HepG2 (cell line): Measurements from ENCODE around the gene KIAA0232. TPM values are rescaled to one million over a fixed set of nuclear protein-coding genes. Genes with fewer than 3 reads are reported as not detected.

Experiments used
- ARID5B ChIP-seq: IDR thresholded peaks from 2 replicates; pipeline ENCODE4 v1.4.0; 2020; ENCODE audit warnings: mild to moderate bottlenecking, missing genetic modification reagents
- ASH2L ChIP-seq: fragments of 300-600, 200-600 bp; sonication (generic); IDR thresholded peaks from 2 replicates; pipeline ENCODE4 v1.7.0; 2017; ENCODE audit warnings: low read depth, mild to moderate bottlenecking, moderate library complexity, mixed read lengths, low read length; ENCODE audit not compliant: insufficient read length
- CREM ChIP-seq, 2 experiments: sonication (generic) in 1 of 2; formaldehyde crosslinking in 1 of 2; IDR thresholded peaks; 2 replicates each; pipeline versions ENCODE4 v1.4.0 to v1.6.1; 2016 to 2020; ENCODE audit warnings: antibody characterized with exemption in 1 of 2, mild to moderate bottlenecking in 1 of 2, missing genetic modification reagents in 1 of 2
- EP300 ChIP-seq, 3 experiments: sonication (generic) in 1 of 3; formaldehyde crosslinking in 1 of 3; IDR thresholded peaks; 2 replicates each; pipeline versions ENCODE4 v1.5.1 to v1.6.1; 2011 to 2020; ENCODE audit warnings: low read depth in 2 of 3, low read length in 2 of 3, borderline replicate concordance in 1 of 3, improper control_type of control experiment in 1 of 3, mild to moderate bottlenecking in 1 of 3, missing genetic modification reagents in 1 of 3, moderate library complexity in 1 of 3
- GABPB1 ChIP-seq: IDR thresholded peaks from 2 replicates; pipeline ENCODE4 v1.6.1; 2016; ENCODE audit warnings: mild to moderate bottlenecking, missing genetic modification reagents, moderate library complexity, missing compliant biosample characterization
- HMG20A ChIP-seq: IDR thresholded peaks from 2 replicates; pipeline ENCODE4 v1.6.1; 2016; ENCODE audit warnings: borderline replicate concordance
- MED1 ChIP-seq: sonication (generic); formaldehyde crosslinking; IDR thresholded peaks from 2 replicates; pipeline ENCODE4 v1.4.0; 2020; ENCODE audit warnings: missing genetic modification reagents
- MYC ChIP-seq: sonication (generic); formaldehyde crosslinking; IDR thresholded peaks from 2 replicates; pipeline ENCODE4 v1.9.0; 2021; ENCODE audit warnings: missing genetic modification reagents, borderline replicate concordance
- NR2F1 ChIP-seq, 2 experiments: fragments of 450-650 bp in 1 of 2; formaldehyde crosslinking in 1 of 2; IDR thresholded peaks; 2 replicates each; pipeline versions ENCODE4 v1.5.0 to v1.6.1; 2016 to 2020; ENCODE audit warnings: mild to moderate bottlenecking in 1 of 2, missing compliant biosample characterization in 1 of 2, missing genetic modification reagents in 1 of 2, moderate library complexity in 1 of 2
- PPARG ChIP-seq: conservative IDR thresholded peaks from 2 replicates; pipeline ENCODE4 v1.6.1; 2016; ENCODE audit warnings: missing biosample characterization, missing genetic modification reagents
- TP53 ChIP-seq: sonication (generic); formaldehyde crosslinking; conservative IDR thresholded peaks from 2 replicates; pipeline ENCODE4 v1.4.0; 2020; ENCODE audit warnings: missing genetic modification reagents
- ZC3H4 ChIP-seq: sonication (generic); formaldehyde crosslinking; IDR thresholded peaks from 2 replicates; pipeline ENCODE4 v1.4.0; 2020; ENCODE audit warnings: missing genetic modification reagents, borderline replicate concordance
- ZMYM3 ChIP-seq: sonication (generic); formaldehyde crosslinking; IDR thresholded peaks from 2 replicates; pipeline ENCODE4 v1.5.1; 2020; ENCODE audit warnings: mild to moderate bottlenecking, missing genetic modification reagents
- ZNF160 ChIP-seq: sonication (generic); formaldehyde crosslinking; IDR thresholded peaks from 2 replicates; pipeline ENCODE4 v1.8.0; 2022; ENCODE audit warnings: mild to moderate bottlenecking, inconsistent platforms, missing genetic modification reagents
- ZNF34 ChIP-seq: sonication (generic); formaldehyde crosslinking; IDR thresholded peaks from 2 replicates; pipeline ENCODE4 v1.4.0; 2020; ENCODE audit warnings: mild to moderate bottlenecking, missing genetic modification reagents, borderline replicate concordance
- ZNF441 ChIP-seq: sonication (generic); formaldehyde crosslinking; IDR thresholded peaks from 2 replicates; pipeline ENCODE4 v1.7.0; 2021; ENCODE audit warnings: missing genetic modification reagents, borderline replicate concordance
- ZSCAN21 ChIP-seq: sonication (generic); formaldehyde crosslinking; IDR thresholded peaks from 2 replicates; pipeline ENCODE4 v1.8.0; 2022; ENCODE audit warnings: mild to moderate bottlenecking, missing genetic modification reagents, moderate library complexity, borderline replicate concordance
- polyA plus RNA-seq, 8 experiments: library from polyadenylated mRNA; depleted of rRNA in 3 of 8; stranded (reverse) in 7 of 8; unstranded in 1 of 8; fragments of >200 nt; fragmentation: Illumina TruSeq in 4 of 8; extraction: Trizol in 4 of 8; gene quantifications; 2 replicates each; pipeline versions ENCODE4 v1.2.1 to v1.2.3, GENCODE V29; 2011 to 2016; ENCODE audit warnings: low read depth in 4 of 8, missing spikeins in 1 of 8, mixed read lengths in 1 of 8; ENCODE audit not compliant: insufficient read depth in 1 of 8
- total RNA-seq, 5 experiments: library from RNA; depleted of rRNA; stranded (reverse); fragments of >200 nt; fragmentation: Illumina TruSeq; extraction: Trizol; gene quantifications; 2 replicates each; pipeline ENCODE4 v1.2.3, GENCODE V29; 2016; ENCODE audit warnings: low read depth in 1 of 5
- TF ChIP-seq, protein P1 (sequence below): sonication (generic); formaldehyde crosslinking; IDR thresholded peaks from 2 replicates; pipeline ENCODE4 v1.4.0; 2020; ENCODE audit warnings: missing genetic modification reagents, borderline replicate concordance
- TF ChIP-seq, protein P2 (sequence below): sonication (generic); formaldehyde crosslinking; IDR thresholded peaks from 2 replicates; pipeline ENCODE4 v1.5.1; 2020; ENCODE audit warnings: mild to moderate bottlenecking, moderate library complexity, missing genetic modification reagents

The KIAA0232 gene
- total and polyA plus RNA-seq, 2 of the 13 experiments (the other 11 are each of a cell fraction or from before 2014, with no cell fraction given): 7.8 to 17.1 TPM

- TF ChIP-seq ARID5B (peak; percentile 86), ASH2L (peak; percentile 40), TP53 (CRISPR knock-in tag) (no peak), ZC3H4 (CRISPR knock-in tag) (peak; percentile 74; the same call in 1 of the 2 replicates), ZSCAN21 (CRISPR knock-in tag) (0 out of 2 replicates have a peak, but pooled peaks have one; percentile 15), ZMYM3 (0 out of 2 replicates have a peak, but pooled peaks have one; percentile 15), MED1 (CRISPR knock-in tag) (peak; percentile 84), MYC (peak; percentile 59; the same call in 1 of the 2 replicates), HMG20A (CRISPR knock-in tag) (peak; percentile 39; the same call in 1 of the 2 replicates), PPARG (0 out of 2 replicates have a peak, but pooled peaks have one; percentile 35), EP300 (IDR thresholded peaks at IDR 0.05; ENCODE audit: low read depth in 2 of 2, low read length in 2 of 2) (peak in 1 of 2 experiments; percentile 62; a peak in 2 of 4 replicates), EP300 (CRISPR knock-in tag; IDR thresholded peaks at IDR 0.05; ENCODE audit: borderline replicate concordance) (peak; percentile 42; the same call in 1 of the 2 replicates), NR2F1 (CRISPR knock-in tag; IDR thresholded peaks at IDR 0.05) (peak; percentile 37 to 44; a peak in 1 of 4 replicates), CREM (IDR thresholded peaks at IDR 0.05) (peak; percentile 16; the same call in 1 of the 2 replicates), CREM (CRISPR knock-in tag; IDR thresholded peaks at IDR 0.05) (no peak), ZNF160 (CRISPR knock-in tag) (no peak), ZNF441 (CRISPR knock-in tag) (peak; percentile 53; the same call in 1 of the 2 replicates), GABPB1 (peak; percentile 57; the same call in 1 of the 2 replicates), ZNF34 (CRISPR knock-in tag) (0 out of 2 replicates have a peak, but pooled peaks have one; percentile 38)
- TF ChIP-seq, protein P1, sequence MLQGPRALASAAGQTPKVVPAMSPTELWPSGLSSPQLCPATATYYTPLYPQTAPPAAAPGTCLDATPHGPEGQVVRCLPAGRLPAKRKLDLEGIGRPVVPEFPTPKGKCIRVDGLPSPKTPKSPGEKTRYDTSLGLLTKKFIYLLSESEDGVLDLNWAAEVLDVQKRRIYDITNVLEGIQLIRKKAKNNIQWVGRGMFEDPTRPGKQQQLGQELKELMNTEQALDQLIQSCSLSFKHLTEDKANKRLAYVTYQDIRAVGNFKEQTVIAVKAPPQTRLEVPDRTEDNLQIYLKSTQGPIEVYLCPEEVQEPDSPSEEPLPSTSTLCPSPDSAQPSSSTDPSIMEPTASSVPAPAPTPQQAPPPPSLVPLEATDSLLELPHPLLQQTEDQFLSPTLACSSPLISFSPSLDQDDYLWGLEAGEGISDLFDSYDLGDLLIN (CRISPR knock-in tag): no peak
- TF ChIP-seq, protein P2, sequence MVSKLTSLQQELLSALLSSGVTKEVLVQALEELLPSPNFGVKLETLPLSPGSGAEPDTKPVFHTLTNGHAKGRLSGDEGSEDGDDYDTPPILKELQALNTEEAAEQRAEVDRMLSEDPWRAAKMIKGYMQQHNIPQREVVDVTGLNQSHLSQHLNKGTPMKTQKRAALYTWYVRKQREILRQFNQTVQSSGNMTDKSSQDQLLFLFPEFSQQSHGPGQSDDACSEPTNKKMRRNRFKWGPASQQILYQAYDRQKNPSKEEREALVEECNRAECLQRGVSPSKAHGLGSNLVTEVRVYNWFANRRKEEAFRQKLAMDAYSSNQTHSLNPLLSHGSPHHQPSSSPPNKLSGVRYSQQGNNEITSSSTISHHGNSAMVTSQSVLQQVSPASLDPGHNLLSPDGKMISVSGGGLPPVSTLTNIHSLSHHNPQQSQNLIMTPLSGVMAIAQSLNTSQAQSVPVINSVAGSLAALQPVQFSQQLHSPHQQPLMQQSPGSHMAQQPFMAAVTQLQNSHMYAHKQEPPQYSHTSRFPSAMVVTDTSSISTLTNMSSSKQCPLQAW (CRISPR knock-in tag): peak; percentile 84; the same call in 1 of the 2 replicates
Observed at GRCh38 chr4:6892190-6892908, 109.8 kb downstream of the KIAA0232 start (continued).
